Activated T-cell treated with anti-CD3 and anti-CD28 coated beads, Interleukin-2, amount 50 U/mL, for 72 hours (primary cell): Measurements from ENCODE around the gene KCNQ4. TPM values are rescaled to one million over a fixed set of nuclear protein-coding genes. Genes with fewer than 3 reads are reported as not detected.

Experiments used
- ATAC-seq, 2 donors: fragments of 150-1000 bp; cut with Tn5 transposase; replicated peaks in 1 of 2; 2 replicates each; pipeline ENCODE4 v1.10.0; 2021; ENCODE audit warnings: moderate library complexity in 2 of 2, mild to moderate bottlenecking in 1 of 2
- DNase-seq, 2 donors: peaks; one replicate each; pipeline ENCODE4 v3.0.0; 2021 to 2022; ENCODE audit warnings: mixed read lengths in 1 of 2
- H3K27ac Mint-ChIP-seq: one replicate; pipeline ENCODE4 v1.8.0; 2022; ENCODE audit warnings: mild to moderate bottlenecking, moderate library complexity, mixed read lengths
- H3K27me3 Mint-ChIP-seq: one replicate; pipeline ENCODE4 v1.8.0; 2022; ENCODE audit warnings: low read depth, mixed read lengths
- H3K36me3 Mint-ChIP-seq, 2 donors: one replicate each; pipeline ENCODE4 v1.8.0; 2022; ENCODE audit warnings: mixed read lengths in 2 of 2, mild to moderate bottlenecking in 1 of 2; ENCODE audit not compliant: insufficient read depth in 2 of 2
- H3K4me1 Mint-ChIP-seq: one replicate; pipeline ENCODE4 v1.8.0; 2022; ENCODE audit warnings: low read depth, mixed read lengths
- H3K4me3 Mint-ChIP-seq, 2 donors: one replicate each; pipeline ENCODE4 v1.8.0; 2022; ENCODE audit warnings: mild to moderate bottlenecking in 2 of 2, mixed read lengths in 2 of 2, moderate library complexity in 2 of 2
- H3K9me3 Mint-ChIP-seq, 2 donors: one replicate each; pipeline ENCODE4 v1.8.0; 2022; ENCODE audit warnings: mixed read lengths in 2 of 2
- total RNA-seq, 2 donors: library from RNA; stranded (reverse); gene quantifications; one replicate each; pipeline ENCODE4 v1.2.3, GENCODE V29; 2022

The KCNQ4 gene
- total RNA-seq, 2 donors from 2014 or later = 0.58 to 0.60 TPM

- H3K27me3 Mint-ChIP-seq = no peaks in the 10 kb centered on the region
- DNase-seq (no peak), ATAC-seq (no peak)
- no peaks in the 10 kb centered on the region for H3K9me3 Mint-ChIP-seq
- peaks cover 5 to 18% of the 10 kb centered on the region in 2 donors for H3K36me3 Mint-ChIP-seq
- peaks cover 38% of the 10 kb centered on the region for H3K4me1 Mint-ChIP-seq
- H3K27ac Mint-ChIP-seq = no peak overlapping the region
- no peak overlapping the region for H3K4me3 Mint-ChIP-seq
These were observed 22.6 kb upstream of the KCNQ4 start for GRCh38 chr1:40760984-40761383.

GRCh38 chr1:40762144-40762923, 21.3 kb upstream of the KCNQ4 start:
- ATAC-seq (no peak), DNase-seq (no peak)
- Mint-ChIP-seq H3K27me3 (no peaks in the 10 kb centered on the region), H3K4me3 (no peak overlapping the region), H3K36me3 (peaks cover 5 to 18% of the 10 kb centered on the region in 2 donors), H3K9me3 (no peaks in the 10 kb centered on the region), H3K27ac (no peak overlapping the region), H3K4me1 (peaks cover 38% of the 10 kb centered on the region)

GRCh38 chr1:40763742-40764532, 19.6 kb upstream of the KCNQ4 start:
- no peaks in the 10 kb centered on the region for H3K9me3 Mint-ChIP-seq
- H3K4me1 Mint-ChIP-seq = peaks cover 38% of the 10 kb centered on the region
- H3K27ac Mint-ChIP-seq = peak overlapping the region; percentile 72
- H3K27me3 Mint-ChIP-seq = no peaks in the 10 kb centered on the region
- DNase-seq = no peak
- H3K4me3 Mint-ChIP-seq = peak overlapping the region; percentile 64 to 74
- ATAC-seq = peak; percentile 54 to 75
- peaks cover 5 to 17% of the 10 kb centered on the region in 2 donors for H3K36me3 Mint-ChIP-seq

- Mint-ChIP-seq H3K36me3 (peaks cover 5 to 12% of the 10 kb centered on the region in 2 donors), H3K27me3 (no peaks in the 10 kb centered on the region), H3K9me3 (no peaks in the 10 kb centered on the region), H3K4me1 (peaks cover 38% of the 10 kb centered on the region), H3K4me3 (no peak overlapping the region), H3K27ac (no peak overlapping the region)
- ATAC-seq = no peak
- DNase-seq = no peak
These were observed 18.6 kb upstream of the KCNQ4 start for GRCh38 chr1:40764981-40765380.

GRCh38 chr1:40766017-40766416, 17.6 kb upstream of the KCNQ4 start:
- DNase-seq (no peak), ATAC-seq (no peak)
- Mint-ChIP-seq H3K27ac (no peak overlapping the region), H3K4me1 (peaks cover 37% of the 10 kb centered on the region), H3K9me3 (no peaks in the 10 kb centered on the region), H3K4me3 (no peak overlapping the region), H3K36me3 (peaks cover 6 to 12% of the 10 kb centered on the region in 2 donors), H3K27me3 (no peaks in the 10 kb centered on the region)

- Mint-ChIP-seq H3K27me3 (no peaks in the 10 kb centered on the region), H3K9me3 (no peaks in the 10 kb centered on the region), H3K4me1 (peaks cover 32% of the 10 kb centered on the region), H3K36me3 (peaks cover 6 to 8% of the 10 kb centered on the region in 2 donors), H3K27ac (no peak overlapping the region), H3K4me3 (no peak overlapping the region)
- ATAC-seq (no peak), DNase-seq (no peak)
These were observed 17.0 kb upstream of the KCNQ4 start for GRCh38 chr1:40766560-40766959.

- Mint-ChIP-seq H3K36me3 (peaks cover 5 to 6% of the 10 kb centered on the region in 2 donors), H3K4me1 (peaks cover 19% of the 10 kb centered on the region)
These were observed 15.2 kb upstream of the KCNQ4 start for GRCh38 chr1:40768146-40768990.

GRCh38 chr1:40769815-40770214, 13.8 kb upstream of the KCNQ4 start:
- H3K27me3 Mint-ChIP-seq = no peaks in the 10 kb centered on the region
- DNase-seq (no peak), ATAC-seq (no peak)
- H3K27ac Mint-ChIP-seq = no peak overlapping the region
- no peaks in the 10 kb centered on the region for H3K9me3 Mint-ChIP-seq
- no peak overlapping the region for H3K4me3 Mint-ChIP-seq
- peaks cover 5% of the 10 kb centered on the region for H3K4me1 Mint-ChIP-seq
- H3K36me3 Mint-ChIP-seq = peaks cover 2 to 4% of the 10 kb centered on the region in 2 donors

More at GRCh38 chr1:40768146-40768990, 15.2 kb upstream of the KCNQ4 start:
- H3K9me3 Mint-ChIP-seq = no peaks in the 10 kb centered on the region
- H3K4me3 Mint-ChIP-seq = no peak overlapping the region
- no peaks in the 10 kb centered on the region for H3K27me3 Mint-ChIP-seq
- H3K27ac Mint-ChIP-seq = peak overlapping the region; percentile 44
- DNase-seq = no peak
- ATAC-seq = no peak

- DNase-seq (no peak), ATAC-seq (no peak)
- H3K27ac Mint-ChIP-seq = peak overlapping the region; percentile 35
- H3K36me3 Mint-ChIP-seq = peaks cover 1 to 2% of the 10 kb centered on the region in 2 donors
- no peak overlapping the region for H3K4me3 Mint-ChIP-seq
- no peaks in the 10 kb centered on the region for H3K4me1 Mint-ChIP-seq
- H3K9me3 Mint-ChIP-seq = no peaks in the 10 kb centered on the region
- no peaks in the 10 kb centered on the region for H3K27me3 Mint-ChIP-seq
These were observed 13.1 kb upstream of the KCNQ4 start for GRCh38 chr1:40770296-40771070.

GRCh38 chr1:40772146-40772955, 11.2 kb upstream of the KCNQ4 start:
- H3K36me3 Mint-ChIP-seq = peaks cover 6 to 15% of the 10 kb centered on the region in 2 donors
- H3K27me3 Mint-ChIP-seq = no peaks in the 10 kb centered on the region
- ATAC-seq (no peak), DNase-seq (no peak)
- H3K4me1 Mint-ChIP-seq = no peaks in the 10 kb centered on the region
- peak overlapping the region; percentile 81 for H3K27ac Mint-ChIP-seq
- no peaks in the 10 kb centered on the region for H3K9me3 Mint-ChIP-seq
- H3K4me3 Mint-ChIP-seq = no peak overlapping the region

GRCh38 chr1:40773748-40774265, 9.8 kb upstream of the KCNQ4 start:
- Mint-ChIP-seq H3K27me3 (no peaks in the 10 kb centered on the region), H3K27ac (no peak overlapping the region), H3K9me3 (no peaks in the 10 kb centered on the region), H3K4me3 (no peak overlapping the region), H3K36me3 (peaks cover 8 to 16% of the 10 kb centered on the region in 2 donors), H3K4me1 (no peaks in the 10 kb centered on the region)
- peak; percentile 26 to 43 for ATAC-seq
- no peak for DNase-seq
